ENCODE results near the gene PIKFYVE. TPM values are rescaled to one million over a fixed set of nuclear protein-coding genes. Genes with fewer than 3 reads are reported as not detected.

Gene PIKFYVE
- total and polyA plus RNA-seq, 10 of the 15 experiments (the other 5 are each of a cell fraction or from before 2014, with no cell fraction given), result 5.2 to 41.7 (median 19.6) TPM

DNA sequence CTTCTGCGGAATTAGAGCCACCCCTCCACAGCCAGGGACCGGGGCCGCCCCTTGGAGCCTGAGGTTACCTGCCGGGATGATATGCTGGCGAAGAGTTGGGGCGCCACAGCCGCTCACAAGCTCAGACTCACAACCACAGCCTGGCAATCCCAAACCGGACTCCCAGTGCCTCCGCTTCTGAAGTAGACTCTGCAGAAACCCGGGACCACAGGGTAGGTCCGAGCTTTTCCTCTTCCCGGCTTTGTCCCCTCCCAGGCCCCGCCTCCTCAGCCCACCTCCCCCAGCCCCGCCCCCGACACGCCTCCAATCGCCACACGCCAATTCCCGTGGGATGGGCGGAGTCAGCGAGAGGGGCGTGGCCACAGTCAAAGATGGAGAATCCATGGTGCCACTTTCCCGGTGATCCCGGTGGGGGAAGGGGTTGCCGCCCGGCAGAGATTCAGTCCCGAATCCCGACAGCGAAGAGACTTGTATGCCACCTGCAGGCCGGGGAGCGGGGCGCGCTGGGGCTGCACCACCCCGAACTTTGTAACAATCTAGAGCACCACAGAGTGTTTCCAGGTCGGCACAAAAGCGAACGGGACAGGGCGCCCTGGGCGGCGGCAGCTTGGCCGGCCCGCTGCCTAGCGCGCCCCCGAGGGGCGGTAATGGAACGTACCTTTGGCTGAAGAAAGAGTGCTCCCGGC is 11.0 kb upstream of the PIKFYVE start, which contains the start of gene IDH1 (continued):
- TF ChIP-seq, protein P1, sequence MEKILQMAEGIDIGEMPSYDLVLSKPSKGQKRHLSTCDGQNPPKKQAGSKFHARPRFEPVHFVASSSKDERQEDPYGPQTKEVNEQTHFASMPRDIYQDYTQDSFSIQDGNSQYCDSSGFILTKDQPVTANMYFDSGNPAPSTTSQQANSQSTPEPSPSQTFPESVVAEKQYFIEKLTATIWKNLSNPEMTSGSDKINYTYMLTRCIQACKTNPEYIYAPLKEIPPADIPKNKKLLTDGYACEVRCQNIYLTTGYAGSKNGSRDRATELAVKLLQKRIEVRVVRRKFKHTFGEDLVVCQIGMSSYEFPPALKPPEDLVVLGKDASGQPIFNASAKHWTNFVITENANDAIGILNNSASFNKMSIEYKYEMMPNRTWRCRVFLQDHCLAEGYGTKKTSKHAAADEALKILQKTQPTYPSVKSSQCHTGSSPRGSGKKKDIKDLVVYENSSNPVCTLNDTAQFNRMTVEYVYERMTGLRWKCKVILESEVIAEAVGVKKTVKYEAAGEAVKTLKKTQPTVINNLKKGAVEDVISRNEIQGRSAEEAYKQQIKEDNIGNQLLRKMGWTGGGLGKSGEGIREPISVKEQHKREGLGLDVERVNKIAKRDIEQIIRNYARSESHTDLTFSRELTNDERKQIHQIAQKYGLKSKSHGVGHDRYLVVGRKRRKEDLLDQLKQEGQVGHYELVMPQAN (conservative IDR thresholded peaks at IDR 0.05), result peak; percentile 24
- 0 out of 2 replicates have a peak, but pooled peaks have one; percentile 30 for TF ChIP-seq SIN3A (IDR thresholded peaks at IDR 0.05; ENCODE audit: low read depth, low read length)
- TF ChIP-seq, protein P2, sequence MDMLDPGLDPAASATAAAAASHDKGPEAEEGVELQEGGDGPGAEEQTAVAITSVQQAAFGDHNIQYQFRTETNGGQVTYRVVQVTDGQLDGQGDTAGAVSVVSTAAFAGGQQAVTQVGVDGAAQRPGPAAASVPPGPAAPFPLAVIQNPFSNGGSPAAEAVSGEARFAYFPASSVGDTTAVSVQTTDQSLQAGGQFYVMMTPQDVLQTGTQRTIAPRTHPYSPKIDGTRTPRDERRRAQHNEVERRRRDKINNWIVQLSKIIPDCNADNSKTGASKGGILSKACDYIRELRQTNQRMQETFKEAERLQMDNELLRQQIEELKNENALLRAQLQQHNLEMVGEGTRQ (IDR thresholded peaks at IDR 0.05; ENCODE audit: borderline replicate concordance, low read depth, low read length), result no peak
- TF ChIP-seq MXI1 (IDR thresholded peaks at IDR 0.05; ENCODE audit: low read depth, low read length), result peak; percentile 36; the same call in 1 of the 2 replicates
- peak; percentile 46; the same call in 1 of the 2 replicates for TF ChIP-seq DPF2 (IDR thresholded peaks at IDR 0.05)
- peak; percentile 30 for TF ChIP-seq RELA (IDR thresholded peaks at IDR 0.05; ENCODE audit: borderline replicate concordance, partially characterized antibody)
- TF ChIP-seq ZNF384 (IDR thresholded peaks at IDR 0.05; ENCODE audit: borderline replicate concordance, low read depth, low read length), result no peak
- TF ChIP-seq GATAD2B (conservative IDR thresholded peaks at IDR 0.05; ENCODE audit: low read depth), result peak; percentile 67
- no peak for TF ChIP-seq POLR2AphosphoS2 (IDR thresholded peaks at IDR 0.05; ENCODE audit: low read depth, low read length)
- TF ChIP-seq YY1 (IDR thresholded peaks at IDR 0.05; ENCODE audit: low read depth, low read length), result peak; percentile 92
- TF ChIP-seq TCF7 (IDR thresholded peaks at IDR 0.05; ENCODE audit: borderline replicate concordance), result no peak
- TF ChIP-seq IKZF1 (conservative IDR thresholded peaks at IDR 0.05), result peak; percentile 97
- TF ChIP-seq RAD51 (IDR thresholded peaks at IDR 0.05), result no peak
- peak; percentile 47 for TF ChIP-seq SP1 (IDR thresholded peaks at IDR 0.05; ENCODE audit: low read depth, low read length)
- TF ChIP-seq, protein P3, sequence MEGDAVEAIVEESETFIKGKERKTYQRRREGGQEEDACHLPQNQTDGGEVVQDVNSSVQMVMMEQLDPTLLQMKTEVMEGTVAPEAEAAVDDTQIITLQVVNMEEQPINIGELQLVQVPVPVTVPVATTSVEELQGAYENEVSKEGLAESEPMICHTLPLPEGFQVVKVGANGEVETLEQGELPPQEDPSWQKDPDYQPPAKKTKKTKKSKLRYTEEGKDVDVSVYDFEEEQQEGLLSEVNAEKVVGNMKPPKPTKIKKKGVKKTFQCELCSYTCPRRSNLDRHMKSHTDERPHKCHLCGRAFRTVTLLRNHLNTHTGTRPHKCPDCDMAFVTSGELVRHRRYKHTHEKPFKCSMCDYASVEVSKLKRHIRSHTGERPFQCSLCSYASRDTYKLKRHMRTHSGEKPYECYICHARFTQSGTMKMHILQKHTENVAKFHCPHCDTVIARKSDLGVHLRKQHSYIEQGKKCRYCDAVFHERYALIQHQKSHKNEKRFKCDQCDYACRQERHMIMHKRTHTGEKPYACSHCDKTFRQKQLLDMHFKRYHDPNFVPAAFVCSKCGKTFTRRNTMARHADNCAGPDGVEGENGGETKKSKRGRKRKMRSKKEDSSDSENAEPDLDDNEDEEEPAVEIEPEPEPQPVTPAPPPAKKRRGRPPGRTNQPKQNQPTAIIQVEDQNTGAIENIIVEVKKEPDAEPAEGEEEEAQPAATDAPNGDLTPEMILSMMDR (IDR thresholded peaks at IDR 0.05 in 2 of 3, conservative IDR thresholded peaks at IDR 0.05 in 1 of 3; ENCODE audit: control insufficient read depth in 2 of 3, extremely low read depth in 1 of 3, insufficient read depth in 1 of 3, low read depth in 3 of 3, low read length in 3 of 3), result peak; percentile 37 to 52 (median 44); a peak in 5 of 6 replicates
- TF ChIP-seq SRF (IDR thresholded peaks at IDR 0.05; ENCODE audit: low read depth in 2 of 2, low read length in 2 of 2), result 0 out of 4 replicates have a peak, but pooled peaks of 1 of the 2 experiments have one; percentile 8
- peak; percentile 95 for TF ChIP-seq MEF2B (IDR thresholded peaks at IDR 0.05; ENCODE audit: partially characterized antibody, poor library complexity, severe bottlenecking)
- TF ChIP-seq, protein P4, sequence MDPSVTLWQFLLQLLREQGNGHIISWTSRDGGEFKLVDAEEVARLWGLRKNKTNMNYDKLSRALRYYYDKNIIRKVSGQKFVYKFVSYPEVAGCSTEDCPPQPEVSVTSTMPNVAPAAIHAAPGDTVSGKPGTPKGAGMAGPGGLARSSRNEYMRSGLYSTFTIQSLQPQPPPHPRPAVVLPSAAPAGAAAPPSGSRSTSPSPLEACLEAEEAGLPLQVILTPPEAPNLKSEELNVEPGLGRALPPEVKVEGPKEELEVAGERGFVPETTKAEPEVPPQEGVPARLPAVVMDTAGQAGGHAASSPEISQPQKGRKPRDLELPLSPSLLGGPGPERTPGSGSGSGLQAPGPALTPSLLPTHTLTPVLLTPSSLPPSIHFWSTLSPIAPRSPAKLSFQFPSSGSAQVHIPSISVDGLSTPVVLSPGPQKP (IDR thresholded peaks at IDR 0.05; ENCODE audit: low read depth, low read length), result 0 out of 2 replicates have a peak, but pooled peaks have one; percentile 9
- TF ChIP-seq EGR1 (IDR thresholded peaks at IDR 0.05; ENCODE audit: borderline replicate concordance in 1 of 2, low read depth in 2 of 2, low read length in 2 of 2), result 0 out of 3 replicates have a peak, but pooled peaks of 1 of the 2 experiments have one; percentile 14
- TF ChIP-seq CBFB (IDR thresholded peaks at IDR 0.05; ENCODE audit: low read depth), result 0 out of 2 replicates have a peak, but pooled peaks have one; percentile 37
- peak; percentile 52; the same call in 1 of the 2 replicates for TF ChIP-seq POLR2A (IDR thresholded peaks at IDR 0.05; ENCODE audit: low read depth, low read length)

Measured in GM12878 (cell line).